Measurements from ENCODE around the gene MAP3K5.

DNA sequence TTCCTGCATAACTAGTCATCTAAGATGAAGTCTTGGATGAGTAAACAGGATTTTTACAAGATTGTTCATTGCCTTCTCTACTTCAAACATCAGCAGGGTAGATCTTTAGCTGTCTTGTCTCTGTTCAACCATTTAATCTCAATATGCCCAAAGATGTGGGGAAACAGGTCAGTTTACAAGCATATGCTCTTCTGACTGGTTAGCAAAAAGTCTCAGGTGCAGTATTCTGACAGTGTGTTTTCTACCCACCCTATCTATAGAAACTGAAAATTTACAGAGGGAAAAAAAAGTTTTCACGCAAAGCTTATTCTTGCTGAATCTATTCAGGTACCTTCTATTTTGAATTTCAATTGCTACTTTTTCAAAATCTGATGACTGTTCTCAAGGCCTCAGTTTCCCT is 29.0 kb downstream of the MAP3K5 start:
- no peak for TF ChIP-seq CTCF (IDR thresholded peaks at IDR 0.05)
- TF ChIP-seq POLR2A (IDR thresholded peaks at IDR 0.05): no peak
